Measurements from ENCODE around the gene KLHL17.
A peak's percentile ranks its signal among the peaks of the same experiment; 100 is the strongest.

GRCh38 chr1:924656-925560, 35.5 kb upstream of the KLHL17 start:
- TF ChIP-seq POLR2AphosphoS5 (IDR thresholded peaks at IDR 0.05; ENCODE audit: borderline replicate concordance, low read depth, low read length) (peak; percentile 57; the same call in 1 of the 2 replicates), EZH2 (IDR thresholded peaks at IDR 0.05) (no peak)
